NCI-H2227 treated with DMSO at 0.1 percent for 48 hours (cell line): ENCODE data around the gene TCF19.
A peak's percentile ranks its signal among the peaks of the same experiment; 100 is the strongest.

Source experiments
- DNase-seq: peaks from one replicate; lab custom pipeline; 2025; lab: John Stamatoyannopoulos, UW

The TCF19 gene

GRCh38 chr6:31158140-31158862 lies at the start of gene TCF19:
TCF19 (plus strand) TSS chr6:31158589; CDS start chr6:31159470, 881 bp downstream.
- peak; percentile 98 for DNase-seq

- DNase-seq: no peak
Measured at GRCh38 chr6:31110825-31111582, 47.4 kb upstream of the TCF19 start.

DNA sequence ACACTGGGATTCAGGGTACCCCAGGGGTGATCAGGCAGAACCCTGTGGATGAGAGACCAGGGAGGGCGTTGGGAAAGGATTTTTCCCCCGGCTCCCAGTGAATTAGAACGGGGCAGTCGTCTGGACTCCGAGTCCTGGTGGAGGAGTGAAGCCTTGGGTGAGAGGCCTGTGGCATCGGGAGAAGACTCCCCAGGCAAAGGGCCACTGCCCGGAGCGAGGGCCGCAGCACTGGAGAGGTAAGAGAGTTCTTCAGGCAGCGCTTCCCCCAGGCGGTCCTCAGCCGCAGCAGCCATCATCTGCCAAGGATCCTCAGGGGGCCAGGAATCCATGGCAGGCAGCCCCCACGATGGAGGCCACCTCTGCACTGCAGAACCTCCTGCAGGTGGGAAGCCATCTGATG lies 46.7 kb upstream of the TCF19 start:
- no peak for DNase-seq

DNA sequence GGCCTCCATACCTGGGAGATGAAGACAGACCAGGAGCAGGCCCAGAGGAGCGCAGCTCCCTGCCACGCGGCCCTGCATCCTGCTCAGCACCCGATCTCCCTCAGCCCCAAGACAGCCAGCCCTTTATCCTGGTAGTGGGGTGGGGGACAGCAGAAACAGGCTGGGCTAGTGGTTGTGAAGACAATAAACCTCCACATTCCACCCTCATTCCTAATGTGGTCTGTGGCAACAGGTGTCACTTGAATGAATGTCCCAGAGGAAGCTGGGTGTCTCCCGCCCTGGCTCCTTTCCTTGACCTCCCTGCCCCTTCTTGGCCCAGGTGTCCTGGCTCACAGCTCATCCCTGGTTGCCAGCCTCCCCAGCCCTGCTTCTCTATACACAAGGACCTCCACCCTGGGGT lies 45.9 kb upstream of the TCF19 start, which contains the start of gene C6orf15:
Gene C6orf15, minus strand, starts transcription at position 98 of the 400 bp plus-strand sequence. Its CDS starts 20 bp downstream, at position 78.
- DNase-seq: no peak

- no peak for DNase-seq
Measured at GRCh38 chr6:31113861-31114540, 44.4 kb upstream of the TCF19 start.

DNA sequence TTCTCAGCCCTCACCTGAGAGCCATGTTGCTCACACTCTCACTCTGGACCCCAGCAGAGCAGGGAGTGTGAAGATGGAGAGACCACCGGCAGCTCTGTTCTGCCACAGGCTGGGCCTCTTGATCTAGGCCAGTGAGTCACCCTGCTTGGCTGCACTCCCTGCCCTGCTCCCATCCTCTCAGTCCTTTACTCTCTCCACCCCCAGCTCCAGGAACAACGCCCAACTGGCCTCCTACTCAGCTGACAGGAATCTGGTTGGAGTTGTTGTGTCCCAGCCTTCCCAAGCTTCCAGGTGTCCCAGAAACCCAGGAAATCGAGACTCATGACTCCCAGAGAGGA lies 43.9 kb upstream of the TCF19 start, which contains the start of gene PSORS1C1:
Gene PSORS1C1, plus strand, starts transcription at position 260 of the 338 bp plus-strand sequence. CDS start 14,833 bp downstream, outside the sequence.
- DNase-seq: no peak

GRCh38 chr6:31114970-31115849 lies 43.2 kb upstream of the TCF19 start:
- no peak for DNase-seq

DNA sequence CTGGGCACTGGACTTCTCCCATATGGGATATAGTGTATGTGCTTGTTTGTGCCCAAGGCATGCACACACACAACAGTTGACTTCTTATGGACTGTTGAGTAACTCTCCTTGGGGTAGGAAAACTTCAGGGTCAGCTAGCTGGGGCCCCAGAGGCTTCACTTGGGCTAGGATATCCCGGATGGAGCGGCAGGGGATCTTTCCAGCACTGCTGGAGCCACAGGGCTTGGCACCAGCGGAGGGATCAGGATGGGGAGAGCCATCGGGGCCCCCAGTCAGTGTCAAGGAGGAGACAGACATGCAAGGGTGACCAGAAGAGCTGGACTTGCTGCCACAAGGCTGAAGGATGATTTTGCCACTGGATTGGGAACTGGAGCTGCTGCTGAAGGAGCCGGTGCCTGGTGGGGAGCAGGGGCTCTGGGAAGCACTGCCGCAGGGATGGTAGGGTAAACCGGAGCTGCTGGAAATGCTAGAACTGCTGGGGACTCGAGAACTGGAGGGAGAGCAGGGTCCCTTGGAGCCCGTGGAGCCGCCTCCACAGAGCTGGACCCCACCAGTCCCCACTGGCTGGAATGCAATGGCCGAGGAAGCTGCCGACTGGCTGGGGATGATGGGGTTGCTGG lies 42.3 kb upstream of the TCF19 start:
- DNase-seq: no peak

- no peak for DNase-seq
Measured at GRCh38 chr6:31116661-31117385, 41.6 kb upstream of the TCF19 start.

- DNase-seq: no peak
Measured at GRCh38 chr6:31118178-31118577, 40.2 kb upstream of the TCF19 start.

DNA sequence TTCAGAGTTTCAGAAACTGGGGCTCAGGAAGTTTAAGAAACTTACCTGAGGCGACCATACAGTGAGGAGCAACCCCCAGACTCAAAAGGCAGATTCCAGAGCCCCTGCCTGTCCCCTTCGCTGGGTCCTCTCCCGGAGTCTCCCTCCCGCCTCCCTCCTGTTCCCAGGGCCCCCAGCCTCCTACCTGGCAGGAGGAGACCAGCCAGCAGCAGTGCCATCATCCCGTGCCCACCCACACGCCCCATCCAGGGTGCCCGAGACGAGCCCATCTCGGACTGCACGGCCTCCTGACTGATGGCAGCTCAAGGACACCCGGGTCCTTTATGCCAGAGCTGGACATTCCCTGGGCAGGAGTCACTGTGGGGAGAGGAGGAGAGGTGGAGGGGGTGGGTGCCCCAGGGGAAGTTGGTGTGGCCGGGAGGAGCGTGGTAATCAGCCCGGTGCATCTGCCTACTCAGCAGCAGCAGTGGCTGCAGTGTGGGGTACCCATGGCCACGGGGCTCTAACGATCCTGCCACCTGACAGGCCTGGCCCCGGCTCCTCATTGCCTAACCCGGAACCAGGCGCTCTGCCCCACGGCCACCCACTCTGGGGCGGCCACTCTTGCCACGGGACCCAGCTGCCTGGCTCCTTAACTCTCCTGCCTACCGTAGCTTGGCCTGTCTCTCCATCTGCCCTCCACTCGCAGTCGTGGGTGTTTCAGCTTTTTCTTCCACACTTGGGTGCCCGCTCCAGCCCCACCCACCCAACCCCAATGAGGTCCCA lies 38.1 kb upstream of the TCF19 start, which contains the start of gene CDSN:
Gene CDSN, minus strand, starts transcription at position 296 of the 765 bp plus-strand sequence. Its CDS starts 27 bp downstream, at position 269.
- no peak for DNase-seq

DNA sequence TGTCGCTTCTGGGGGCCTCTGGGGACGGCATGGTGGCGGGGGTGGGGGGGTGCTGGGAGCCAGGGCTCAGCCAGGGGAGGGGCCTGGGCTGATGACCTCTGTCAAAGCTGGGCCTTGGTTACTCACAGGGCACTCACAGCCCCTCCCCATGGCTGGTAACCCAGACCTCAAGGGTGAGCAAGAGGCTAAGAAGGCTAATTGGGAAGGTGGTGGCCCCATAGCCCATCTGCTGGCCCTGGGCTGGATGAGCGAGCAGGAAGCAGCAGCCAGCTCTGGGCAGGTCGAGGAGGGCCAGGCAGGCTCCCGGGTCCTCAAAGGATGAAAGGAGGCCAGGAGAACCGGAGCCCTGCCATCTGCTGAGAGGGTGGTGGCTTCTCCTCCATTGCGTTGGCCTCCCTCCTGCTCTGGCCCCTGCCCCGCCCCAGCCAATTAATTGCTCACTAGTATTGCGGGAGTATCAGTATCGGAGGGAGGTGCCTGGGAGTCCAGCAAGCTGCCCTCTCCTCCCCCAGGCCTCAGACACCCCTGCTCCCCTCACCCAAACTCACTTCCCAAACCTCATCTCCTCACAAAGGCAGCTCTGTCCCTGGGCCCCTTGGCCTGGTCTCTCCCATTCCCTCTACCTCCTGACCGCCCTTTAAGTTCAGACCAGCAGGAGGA lies 37.1 kb upstream of the TCF19 start:
- DNase-seq: no peak

DNA sequence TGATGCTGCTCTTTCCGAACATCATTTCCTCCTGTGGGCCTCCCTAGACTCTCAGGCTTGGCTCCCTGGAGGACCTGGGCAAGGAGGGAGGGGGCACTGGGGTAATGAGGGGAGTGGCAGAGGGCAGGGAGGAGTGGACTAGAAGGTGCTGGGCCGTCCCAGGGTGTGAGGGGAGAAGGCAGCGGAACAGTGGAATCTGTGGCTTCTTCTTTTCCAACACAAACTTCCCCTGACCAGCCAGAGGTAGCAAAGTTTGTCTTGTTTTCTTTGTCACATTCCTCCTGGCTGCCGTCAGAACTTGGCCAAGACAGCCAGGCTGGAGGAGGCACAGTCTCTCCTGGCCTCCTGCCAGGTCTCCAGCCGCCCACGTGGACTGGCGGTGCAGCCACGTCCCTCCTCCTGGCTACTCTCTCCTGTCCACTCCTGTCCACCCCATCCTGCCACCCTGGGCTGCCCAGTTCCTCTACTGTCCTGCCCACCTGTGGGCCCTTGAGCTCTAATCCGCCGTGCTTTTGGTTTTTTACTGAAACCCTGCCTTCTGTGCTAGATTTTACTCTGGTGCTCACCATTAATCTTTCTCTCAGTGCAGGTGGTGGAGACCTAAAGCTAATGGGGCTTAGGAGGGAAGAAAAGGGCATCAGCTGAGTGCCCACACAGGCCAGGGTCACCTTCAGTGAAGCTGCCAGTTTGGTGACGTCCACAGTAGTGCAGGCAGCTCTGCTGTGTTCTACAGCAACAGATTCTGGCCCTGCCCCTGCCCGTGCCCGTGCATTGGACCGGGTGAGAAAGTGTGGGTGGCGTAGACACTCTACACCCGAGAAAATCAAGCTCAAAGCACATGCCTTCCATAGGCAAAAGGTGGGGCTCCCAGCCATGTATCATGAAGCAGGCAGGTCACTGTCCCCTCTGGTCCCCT lies 35.3 kb upstream of the TCF19 start:
- no peak for DNase-seq

GRCh38 chr6:31125162-31125561 lies 33.2 kb upstream of the TCF19 start:
- DNase-seq: no peak

DNA sequence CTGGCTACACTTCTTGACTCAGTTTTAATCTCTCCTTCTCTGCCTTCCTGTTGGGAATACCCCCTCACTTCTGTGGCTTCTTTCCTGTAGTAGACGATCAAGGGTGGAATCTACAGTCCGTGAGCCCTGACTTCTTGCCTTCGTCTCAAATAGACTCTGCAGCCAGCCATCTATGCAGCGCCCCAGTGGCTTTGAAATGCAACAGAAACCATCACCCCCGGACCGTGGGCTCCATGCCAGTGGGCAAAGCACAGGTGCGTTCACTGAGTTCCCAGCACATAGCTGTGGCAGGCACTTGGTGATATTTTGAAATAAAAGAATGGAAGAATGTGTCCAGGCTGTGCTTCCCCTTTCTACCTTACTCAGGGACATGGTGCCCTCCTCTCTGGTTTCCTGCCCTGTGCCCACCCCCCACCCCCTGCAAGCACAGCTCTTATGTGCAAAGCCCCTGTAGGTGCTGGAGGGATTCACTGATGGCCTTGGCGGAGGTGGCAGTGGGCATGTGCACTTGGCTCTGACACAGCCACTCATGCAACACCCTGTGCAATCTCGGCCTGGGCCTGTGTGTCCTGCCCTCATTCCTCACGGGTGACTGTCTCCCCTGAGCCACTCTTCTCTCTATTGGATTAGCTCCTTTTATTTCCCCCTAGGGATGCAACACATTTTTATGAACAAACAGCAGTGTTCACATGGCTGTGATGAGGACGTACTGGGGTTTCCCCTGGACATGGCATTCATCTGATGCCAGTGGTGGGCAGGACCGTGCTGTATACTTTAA lies 32.6 kb upstream of the TCF19 start:
- no peak for DNase-seq

GRCh38 chr6:31126396-31127175 lies 31.8 kb upstream of the TCF19 start:
- DNase-seq: no peak
